A673 (cell line): ENCODE measurements around the gene MYL6B. TPM values are rescaled to one million over a fixed set of nuclear protein-coding genes. Genes with fewer than 3 reads are reported as not detected.

Source experiments
- BruUV-seq: library from RNA; stranded (reverse); fragments of 400-500 nt; replicated peaks from 2 replicates; lab custom pipeline; 2021; lab: Mats Ljungman, UMichigan
- CTCF ChIA-PET: fragments of 300-600 bp; sonication (Branson Sonifier 250); formaldehyde crosslinking; loops from one replicate; lab custom pipeline; 2022; ENCODE audit warnings: antibody characterized with exemption; lab: Charles Lee
- POLR2A ChIA-PET: fragments of 300-600 bp; sonication (Branson Sonifier 250); formaldehyde crosslinking; loops from one replicate; lab custom pipeline; 2022; ENCODE audit warnings: antibody characterized with exemption; ENCODE audit not compliant: low non-redundant PET; lab: Charles Lee
- DNase-seq: peaks from one replicate; pipeline ENCODE4 v3.0.0-alpha.2; 2015; ENCODE audit warnings: low spot score
- H3K27ac ChIP-seq: fragments of 200-600 bp; sonication (generic); 2 replicates; pipeline ENCODE4 v1.5.1; 2016; ENCODE audit warnings: mixed run types, low read depth, mild to moderate bottlenecking, mixed read lengths, antibody characterized with exemption, low read length; ENCODE audit not compliant: poor library complexity, severe bottlenecking
- H3K27me3 ChIP-seq: fragments of 200-600 bp; sonication (generic); replicated peaks from 2 replicates; pipeline ENCODE4 v1.6.1; 2017; ENCODE audit warnings: mixed run types, low read depth, mild to moderate bottlenecking, mixed read lengths, antibody characterized with exemption, low read length; ENCODE audit not compliant: insufficient read depth, poor library complexity
- H3K36me3 ChIP-seq: fragments of 200-600 bp; sonication (generic); 2 replicates; pipeline ENCODE4 v1.6.1; 2016; ENCODE audit warnings: mixed run types, mild to moderate bottlenecking, mixed read lengths, antibody characterized with exemption, low read length; ENCODE audit not compliant: insufficient read depth, poor library complexity, severe bottlenecking
- H3K4me1 ChIP-seq: fragments of 200-600 bp; sonication (generic); 2 replicates; pipeline ENCODE4 v1.6.1; 2017; ENCODE audit warnings: mixed run types, mild to moderate bottlenecking, mixed read lengths, antibody characterized with exemption, low read length; ENCODE audit not compliant: insufficient read depth, poor library complexity, severe bottlenecking
- H3K4me3 ChIP-seq: fragments of 200-600 bp; sonication (generic); 2 replicates; pipeline ENCODE4 v1.5.1; 2016; ENCODE audit warnings: low read depth, mixed run types, mild to moderate bottlenecking, mixed read lengths, low read length; ENCODE audit not compliant: poor library complexity, severe bottlenecking
- H3K9me3 ChIP-seq: fragments of 200-600 bp; sonication (generic); 2 replicates; pipeline ENCODE4 v1.6.1; 2016; ENCODE audit warnings: mixed run types, low read depth, mild to moderate bottlenecking, mixed read lengths, antibody characterized with exemption, low read length; ENCODE audit not compliant: poor library complexity, severe bottlenecking
- CTCF ChIP-seq: fragments of 300-800, 200-600 bp; sonication (generic); conservative IDR thresholded peaks from 2 replicates; pipeline ENCODE4 v1.5.1; 2017; ENCODE audit warnings: low read depth, mild to moderate bottlenecking, antibody characterized with exemption, low read length, moderate library complexity, mixed read lengths
- EZH2 ChIP-seq: fragments of 200-600 bp; sonication (generic); IDR thresholded peaks from 2 replicates; pipeline ENCODE4 v1.6.1; 2017; ENCODE audit warnings: borderline replicate concordance, low read depth, mild to moderate bottlenecking, mixed read lengths, antibody characterized with exemption, low read length; ENCODE audit not compliant: poor library complexity, severe bottlenecking
- intact Hi-C: fragments of 100-400 bp; cut with micrococcal nuclease; formaldehyde crosslinking; loops from one replicate; pipeline ENCODE4 v1.10.0; 2022; ENCODE audit not compliant: unreplicated experiment
- total RNA-seq: library from RNA; stranded (reverse); gene quantifications from 2 replicates; pipeline ENCODE4 v1.2.3, GENCODE V29; 2021

The MYL6B gene
- total RNA-seq, 1 experiment from 2014 or later = 180 TPM

GRCh38 chr12:56143870-56144269 lies 8.5 kb upstream of the MYL6B start:
- H3K4me1 ChIP-seq = no peaks in the 10 kb centered on the region
- H3K36me3 ChIP-seq = peaks cover 52% of the 10 kb centered on the region
- POLR2A ChIA-PET = no interaction called here
- BruUV-seq = no TSS peak
- no peak overlapping the region for H3K27ac ChIP-seq
- no peak overlapping the region for H3K4me3 ChIP-seq
- no peaks in the 10 kb centered on the region for H3K9me3 ChIP-seq
- intact Hi-C loops = no loop called here
- no peaks in the 10 kb centered on the region for H3K27me3 ChIP-seq
- CTCF ChIA-PET = no interaction called here
- no peak for DNase-seq
- TF ChIP-seq EZH2 = no peak
- no peak for TF ChIP-seq CTCF

GRCh38 chr12:56145217-56145616 lies 7.2 kb upstream of the MYL6B start:
- intact Hi-C loops = no loop called here
- Histone ChIP-seq H3K36me3 (peaks cover 40% of the 10 kb centered on the region), H3K9me3 (no peaks in the 10 kb centered on the region), H3K4me3 (no peak overlapping the region), H3K4me1 (no peaks in the 10 kb centered on the region), H3K27me3 (no peaks in the 10 kb centered on the region), H3K27ac (no peak overlapping the region)
- POLR2A ChIA-PET = no interaction called here
- no TSS peak for BruUV-seq
- no peak for TF ChIP-seq CTCF
- no peak for TF ChIP-seq EZH2
- DNase-seq = no peak
- CTCF ChIA-PET = no interaction called here

GRCh38 chr12:56146492-56147460 lies 5.6 kb upstream of the MYL6B start:
- H3K36me3 ChIP-seq = peaks cover 30% of the 10 kb centered on the region
- no peak overlapping the region for H3K27ac ChIP-seq
- CTCF ChIA-PET = no interaction called here
- TF ChIP-seq CTCF = no peak
- TF ChIP-seq EZH2 = no peak
- BruUV-seq = no TSS peak
- POLR2A ChIA-PET = interaction anchor here (0.7 kb wide), 1 partner anchor 12 kb away, joined by 3 read pairs; no protein-coding TSS in a partner anchor
- H3K4me3 ChIP-seq = no peak overlapping the region
- peaks cover 9% of the 10 kb centered on the region for H3K4me1 ChIP-seq
- no peaks in the 10 kb centered on the region for H3K9me3 ChIP-seq
- no peaks in the 10 kb centered on the region for H3K27me3 ChIP-seq
- intact Hi-C loops = no loop called here
- no peak for DNase-seq
